ENCODE data around the gene SH2B3. TPM values are rescaled to one million over a fixed set of nuclear protein-coding genes. Genes with fewer than 3 reads are reported as not detected.
"Not testable (repeated sequence)": the region's sequence is repeated elsewhere in the genome, so short reads cannot be mapped to it uniquely, and the experiment has no call there.

SH2B3 gene
- total RNA-seq, 2 experiments from 2014 or later, result 32.6 to 34.2 TPM

GRCh38 chr12:111367661-111368221 lies 38.0 kb upstream of the SH2B3 start:
- peak overlapping the region; percentile 64 for H3K4me3 Mint-ChIP-seq
- no peaks in the 10 kb centered on the region for H3K27me3 Mint-ChIP-seq
- intact Hi-C loops (cut with micrococcal nuclease), result loop anchor here (2.0 kb wide), 1 partner anchor 77 kb away; no protein-coding TSS in a partner anchor
- peaks cover 18% of the 10 kb centered on the region for H3K4me1 Mint-ChIP-seq (ENCODE audit: low read depth)
- POLR2A ChIA-PET, result interaction anchor here (2.1 kb wide), 1 partner anchor 8 kb away, joined by 4 read pairs; no protein-coding TSS in a partner anchor
- no peaks in the 10 kb centered on the region for H3K9me3 Mint-ChIP-seq
- H3K36me3 Mint-ChIP-seq, result no peaks in the 10 kb centered on the region
- DNase-seq, result no peak
- CTCF ChIA-PET, result interaction anchor here (1.0 to 2.0 kb wide), 3 partner anchors 29 to 84 kb away, joined by 3 to 7 read pairs (median 7); no protein-coding TSS in a partner anchor
- H3K27ac Mint-ChIP-seq, result no peak overlapping the region

- Mint-ChIP-seq H3K27ac (no peak overlapping the region), H3K4me1 (ENCODE audit: low read depth) (peaks cover 18% of the 10 kb centered on the region), H3K4me3 (peak overlapping the region; percentile 64), H3K36me3 (no peaks in the 10 kb centered on the region), H3K27me3 (no peaks in the 10 kb centered on the region), H3K9me3 (no peaks in the 10 kb centered on the region)
- peak; percentile 13 for DNase-seq
- ChIA-PET CTCF (interaction anchor here (1.0 to 2.0 kb wide), 3 partner anchors 28 to 83 kb away, joined by 3 to 7 read pairs (median 7); no protein-coding TSS in a partner anchor), POLR2A (interaction anchor here (2.1 kb wide), 1 partner anchor 9 kb away, joined by 4 read pairs; no protein-coding TSS in a partner anchor)
- intact Hi-C loops (cut with micrococcal nuclease), result loop anchor here (2.0 kb wide), 1 partner anchor 76 kb away; no protein-coding TSS in a partner anchor
Measured at GRCh38 chr12:111368291-111368787, 37.4 kb upstream of the SH2B3 start.

- H3K36me3 Mint-ChIP-seq, result no peaks in the 10 kb centered on the region
- no peaks in the 10 kb centered on the region for H3K9me3 Mint-ChIP-seq
- H3K4me3 Mint-ChIP-seq, result peak within 1 kb of the TSS; percentile 74
- no peaks in the 10 kb centered on the region for H3K27me3 Mint-ChIP-seq
- POLR2A ChIA-PET, result interaction anchor here (2.1 kb wide), 1 partner anchor 9 kb away, joined by 4 read pairs; no protein-coding TSS in a partner anchor
- intact Hi-C loops (cut with micrococcal nuclease), result loop anchor here (2.0 kb wide), 1 partner anchor 76 kb away; no protein-coding TSS in a partner anchor
- H3K4me1 Mint-ChIP-seq (ENCODE audit: low read depth), result peaks cover 18% of the 10 kb centered on the region
- peak; percentile 86 for DNase-seq
- CTCF ChIA-PET, result interaction anchor here (1.0 to 1.5 kb wide), 4 partner anchors 28 to 83 kb away, joined by 3 to 10 read pairs (median 5); no protein-coding TSS in a partner anchor
- no peak within 1 kb of the TSS for H3K27ac Mint-ChIP-seq
Measured at GRCh38 chr12:111368788-111369495, 36.8 kb upstream of the SH2B3 start, which contains the start of gene PHETA1. TSS of gene PHETA1 (minus strand) at chr12:111369095. CDS start at chr12:111363427, 5,668 bp downstream.

- H3K27me3 Mint-ChIP-seq, result no peaks in the 10 kb centered on the region
- H3K27ac Mint-ChIP-seq, result no peak overlapping the region
- intact Hi-C loops (cut with micrococcal nuclease), result loop anchor here (2.0 kb wide), 1 partner anchor 75 kb away; no protein-coding TSS in a partner anchor
Measured at GRCh38 chr12:111369496-111370220, 36.1 kb upstream of the SH2B3 start.

GRCh38 chr12:111373231-111373630 lies 32.5 kb upstream of the SH2B3 start:
- H3K4me1 Mint-ChIP-seq (ENCODE audit: low read depth), result peaks cover 11% of the 10 kb centered on the region
- H3K4me3 Mint-ChIP-seq; H3K27ac Mint-ChIP-seq; POLR2A ChIA-PET; H3K27me3 Mint-ChIP-seq; H3K36me3 Mint-ChIP-seq; intact Hi-C loops (cut with micrococcal nuclease); H3K9me3 Mint-ChIP-seq; DNase-seq: not testable (repeated sequence)
- CTCF ChIA-PET, result interaction anchor here (1.2 kb wide), 1 partner anchor 24 kb away, joined by 3 read pairs; no protein-coding TSS in a partner anchor

More at GRCh38 chr12:111369496-111370220, 36.1 kb upstream of the SH2B3 start:
- Mint-ChIP-seq H3K4me1 (ENCODE audit: low read depth) (peaks cover 18% of the 10 kb centered on the region), H3K4me3 (peak overlapping the region; percentile 74), H3K36me3 (no peaks in the 10 kb centered on the region), H3K9me3 (no peaks in the 10 kb centered on the region)
- no peak for DNase-seq
- POLR2A ChIA-PET, result interaction anchor here (2.1 kb wide), 1 partner anchor 10 kb away, joined by 4 read pairs; no protein-coding TSS in a partner anchor
- CTCF ChIA-PET, result interaction anchor here (0.6 to 1.5 kb wide), 4 partner anchors 27 to 231 kb away, joined by 3 to 10 read pairs (median 3); no protein-coding TSS in a partner anchor

- Mint-ChIP-seq H3K9me3 (peaks cover 4% of the 10 kb centered on the region), H3K27ac (no peak overlapping the region), H3K27me3 (peaks cover 8% of the 10 kb centered on the region), H3K36me3 (peaks cover 1% of the 10 kb centered on the region), H3K4me3 (no peak overlapping the region), H3K4me1 (ENCODE audit: low read depth) (no peaks in the 10 kb centered on the region)
- intact Hi-C loops (cut with micrococcal nuclease), result no loop called here
- POLR2A ChIA-PET, result no interaction called here
- no peak for DNase-seq
- CTCF ChIA-PET, result no interaction called here
Measured at GRCh38 chr12:111377440-111377839, 28.3 kb upstream of the SH2B3 start.

GRCh38 chr12:111379942-111380554 lies 25.7 kb upstream of the SH2B3 start:
- intact Hi-C loops (cut with micrococcal nuclease), result no loop called here
- no peak overlapping the region for H3K4me3 Mint-ChIP-seq
- H3K27ac Mint-ChIP-seq, result no peak overlapping the region
- no peak for DNase-seq
- peaks cover 8% of the 10 kb centered on the region for H3K27me3 Mint-ChIP-seq
- CTCF ChIA-PET, result no interaction called here
- H3K9me3 Mint-ChIP-seq, result peaks cover 4% of the 10 kb centered on the region
- no peaks in the 10 kb centered on the region for H3K4me1 Mint-ChIP-seq (ENCODE audit: low read depth)
- POLR2A ChIA-PET, result no interaction called here
- peaks cover 1% of the 10 kb centered on the region for H3K36me3 Mint-ChIP-seq

- no peak overlapping the region for H3K4me3 Mint-ChIP-seq
- peaks cover 5% of the 10 kb centered on the region for H3K27me3 Mint-ChIP-seq
- no peaks in the 10 kb centered on the region for H3K36me3 Mint-ChIP-seq
- intact Hi-C loops (cut with micrococcal nuclease), result no loop called here
- ChIA-PET CTCF (interaction anchor here (2.9 kb wide), 1 partner anchor 12 kb away, joined by 11 read pairs; no protein-coding TSS in a partner anchor), POLR2A (no interaction called here)
- no peaks in the 10 kb centered on the region for H3K9me3 Mint-ChIP-seq
- no peak overlapping the region for H3K27ac Mint-ChIP-seq
- H3K4me1 Mint-ChIP-seq (ENCODE audit: low read depth), result no peaks in the 10 kb centered on the region
- no peak for DNase-seq
Measured at GRCh38 chr12:111384596-111384995, 21.1 kb upstream of the SH2B3 start.

GRCh38 chr12:111386885-111387284 lies 18.8 kb upstream of the SH2B3 start:
- POLR2A ChIA-PET, result no interaction called here
- no peak overlapping the region for H3K4me3 Mint-ChIP-seq
- DNase-seq, result no peak
- no peaks in the 10 kb centered on the region for H3K4me1 Mint-ChIP-seq (ENCODE audit: low read depth)
- H3K27me3 Mint-ChIP-seq, result no peaks in the 10 kb centered on the region
- CTCF ChIA-PET, result interaction anchor here (2.9 kb wide), 1 partner anchor 10 kb away, joined by 11 read pairs; no protein-coding TSS in a partner anchor
- H3K36me3 Mint-ChIP-seq, result no peaks in the 10 kb centered on the region
- intact Hi-C loops (cut with micrococcal nuclease), result no loop called here
- no peak overlapping the region for H3K27ac Mint-ChIP-seq
- no peaks in the 10 kb centered on the region for H3K9me3 Mint-ChIP-seq

GRCh38 chr12:111387747-111388323 lies 17.9 kb upstream of the SH2B3 start:
- no peak for DNase-seq
- intact Hi-C loops (cut with micrococcal nuclease), result no loop called here
- no peaks in the 10 kb centered on the region for H3K27me3 Mint-ChIP-seq

GRCh38 chr12:111389635-111390034 lies 16.1 kb upstream of the SH2B3 start:
- ChIA-PET POLR2A (no interaction called here), CTCF (interaction anchor here (1.4 kb wide), 1 partner anchor 62 kb away, joined by 4 read pairs; no protein-coding TSS in a partner anchor)
- no peak for DNase-seq
- no peaks in the 10 kb centered on the region for H3K4me1 Mint-ChIP-seq (ENCODE audit: low read depth)
- no peak overlapping the region for H3K27ac Mint-ChIP-seq
- no peak overlapping the region for H3K4me3 Mint-ChIP-seq
- no peaks in the 10 kb centered on the region for H3K9me3 Mint-ChIP-seq
- no peaks in the 10 kb centered on the region for H3K36me3 Mint-ChIP-seq
- H3K27me3 Mint-ChIP-seq, result no peaks in the 10 kb centered on the region
- intact Hi-C loops (cut with micrococcal nuclease), result no loop called here

More at GRCh38 chr12:111387747-111388323, 17.9 kb upstream of the SH2B3 start:
- ChIA-PET CTCF (no interaction called here), POLR2A (no interaction called here)
- Mint-ChIP-seq H3K4me3 (no peak overlapping the region), H3K4me1 (ENCODE audit: low read depth) (no peaks in the 10 kb centered on the region), H3K36me3 (no peaks in the 10 kb centered on the region), H3K27ac (no peak overlapping the region), H3K9me3 (no peaks in the 10 kb centered on the region)
